GM18858 (cell line): ENCODE data around the gene KIF6.
A peak's percentile ranks its signal among the peaks of the same experiment; 100 is the strongest.

Experiments used
- ATAC-seq: cut with Tn5 transposase; IDR thresholded peaks from one replicate; pipeline ENCODE4 v1.9.1; 2021; ENCODE audit not compliant: unreplicated experiment

Gene KIF6

GRCh38 chr6:39357998-39358686, 367.1 kb downstream of the KIF6 start:
- ATAC-seq = no peak

- ATAC-seq = no peak
These were observed 371.4 kb downstream of the KIF6 start for GRCh38 chr6:39353698-39354315.

GRCh38 chr6:39350723-39351505, 374.3 kb downstream of the KIF6 start:
- no peak for ATAC-seq

GRCh38 chr6:39348740-39349139, 376.5 kb downstream of the KIF6 start:
- ATAC-seq = no peak

GRCh38 chr6:39347906-39348585, 377.2 kb downstream of the KIF6 start:
- ATAC-seq = no peak

GRCh38 chr6:39347206-39347605, 378.0 kb downstream of the KIF6 start:
- no peak for ATAC-seq

GRCh38 chr6:39344821-39345280, 380.4 kb downstream of the KIF6 start:
- ATAC-seq = no peak

GRCh38 chr6:39343396-39343870, 381.8 kb downstream of the KIF6 start:
- no peak for ATAC-seq

GRCh38 chr6:39342692-39343395, 382.4 kb downstream of the KIF6 start:
- ATAC-seq = peak; percentile 37

- ATAC-seq = no peak
These were observed 383.3 kb downstream of the KIF6 start for GRCh38 chr6:39341937-39342336.

GRCh38 chr6:39341352-39341751, 383.9 kb downstream of the KIF6 start:
- ATAC-seq = no peak

GRCh38 chr6:39339868-39340550, 385.2 kb downstream of the KIF6 start:
- ATAC-seq = no peak

- no peak for ATAC-seq
These were observed 385.9 kb downstream of the KIF6 start for GRCh38 chr6:39339096-39339867.

- no peak for ATAC-seq
These were observed 386.8 kb downstream of the KIF6 start for GRCh38 chr6:39338397-39338796.

- no peak for ATAC-seq
These were observed 389.2 kb downstream of the KIF6 start for GRCh38 chr6:39335780-39336545.

GRCh38 chr6:39333644-39334438, 391.4 kb downstream of the KIF6 start:
- no peak for ATAC-seq

GRCh38 chr6:39330476-39330875, 394.7 kb downstream of the KIF6 start:
- ATAC-seq = no peak

GRCh38 chr6:39330057-39330456, 395.2 kb downstream of the KIF6 start:
- ATAC-seq = no peak
